Activated naive CD4-positive, alpha-beta T cell treated with anti-CD3 and anti-CD28 coated beads for 36 hours (primary cell): ENCODE data around the gene DHX32. TPM values are rescaled to one million over a fixed set of nuclear protein-coding genes. Genes with fewer than 3 reads are reported as not detected.

Experiments used
- CTCF ChIA-PET: fragments of 350-600 bp; sonication (Branson Sonifier 250); formaldehyde crosslinking; loops from one replicate; lab custom pipeline; 2021; ENCODE audit warnings: antibody characterized with exemption; lab: Charles Lee
- DNase-seq: peaks from one replicate; pipeline ENCODE4 v3.0.0-alpha.2; 2020
- H3K27ac Mint-ChIP-seq: one replicate; pipeline ENCODE4 v1.8.0; 2021; ENCODE audit warnings: mild to moderate bottlenecking, mixed read lengths
- H3K27me3 Mint-ChIP-seq: one replicate; pipeline ENCODE4 v1.8.0; 2021; ENCODE audit warnings: low read depth, mixed read lengths
- H3K36me3 Mint-ChIP-seq: one replicate; pipeline ENCODE4 v1.8.0; 2021; ENCODE audit warnings: low read depth, mixed read lengths
- H3K4me1 Mint-ChIP-seq: one replicate; pipeline ENCODE4 v1.8.0; 2021; ENCODE audit warnings: low read depth, mixed read lengths
- H3K4me3 Mint-ChIP-seq: one replicate; pipeline ENCODE4 v1.8.0; 2021; ENCODE audit warnings: mild to moderate bottlenecking, moderate library complexity, mixed read lengths
- H3K9me3 Mint-ChIP-seq: one replicate; pipeline ENCODE4 v1.8.0; 2021; ENCODE audit warnings: mixed read lengths
- intact Hi-C: fragments of 100-400 bp; cut with micrococcal nuclease; formaldehyde crosslinking; loops from one replicate; pipeline ENCODE4 v1.15.1; 2023
- microRNA-seq: library from miRNA; unstranded; fragments of <30 nt; microRNA quantifications from one replicate; pipeline ENCODE4 v1.2.0, GENCODE V29; 2022; ENCODE audit warnings: borderline microRNAs expressed, borderline replicate concordance
- total RNA-seq, 2 experiments: library from RNA; stranded (reverse); gene quantifications; one replicate each; pipeline ENCODE4 v1.2.3, GENCODE V29; 2021

DHX32 gene
- total RNA-seq, 2 experiments from 2014 or later = 13.4 to 15.7 TPM

DNA sequence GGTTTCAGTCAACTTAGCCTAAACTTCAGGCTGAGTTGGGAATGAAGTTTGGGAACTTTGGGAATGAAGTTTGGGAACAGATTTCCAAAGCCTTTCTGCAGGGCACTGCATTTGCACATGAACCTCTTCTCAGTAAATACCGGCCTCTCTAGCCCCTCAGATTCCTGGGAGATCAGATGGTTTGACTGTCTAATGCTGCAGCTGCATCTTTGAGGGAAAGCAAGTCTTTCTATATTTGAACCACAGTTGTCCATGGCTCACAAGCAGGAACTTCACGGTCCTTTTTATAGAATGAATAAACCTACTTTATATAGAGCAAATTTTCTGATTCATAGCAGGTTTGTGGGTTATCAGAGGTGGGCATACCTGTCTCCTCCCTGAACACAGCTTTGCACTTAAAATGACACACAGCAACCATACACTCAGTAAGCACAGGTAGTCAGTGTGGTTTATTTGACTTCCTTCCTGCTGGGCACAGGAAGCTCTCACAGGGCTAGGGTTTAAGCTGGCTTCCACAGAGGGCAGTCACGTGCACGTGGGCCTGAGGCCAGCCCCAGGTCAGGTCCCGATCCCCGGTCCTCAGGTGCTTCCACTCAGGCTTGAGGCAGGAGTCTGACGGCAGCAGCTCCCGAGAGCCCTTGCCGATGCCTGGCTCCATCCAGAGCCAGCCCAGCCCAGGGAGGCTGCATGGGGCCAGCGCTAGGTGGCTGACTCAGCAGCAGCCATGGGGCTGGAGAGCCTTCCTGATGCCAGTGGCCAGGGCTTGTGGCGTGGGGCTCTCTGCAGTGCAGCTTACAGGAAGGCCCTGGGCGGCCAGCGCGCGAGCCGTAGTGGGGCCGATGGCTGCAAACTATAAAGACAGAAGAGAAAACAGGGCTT, 92.7 kb downstream of the DHX32 start:
- DNase-seq = no peak
- Mint-ChIP-seq H3K9me3 (no peaks in the 10 kb centered on the region), H3K27ac (no peak overlapping the region), H3K27me3 (no peaks in the 10 kb centered on the region), H3K4me3 (no peak overlapping the region), H3K4me1 (peaks cover 16% of the 10 kb centered on the region), H3K36me3 (peaks cover 15% of the 10 kb centered on the region)
- CTCF ChIA-PET = no interaction called here
- intact Hi-C loops = no loop called here

Small RNA genes within 50 kb of the gene (microRNA-seq; reads per million reads assigned to microRNA genes)
- 1.6 reads per million for gene MIR4484

Other genes with a start within 250 kb of the DHX32 start
- gene TEX36, start 198.1 kb downstream of the DHX32 start, total RNA-seq = not detected
- gene EDRF1, start 161.6 kb downstream of the DHX32 start, total RNA-seq = 10 to 100 TPM; 24.0 to 25.0 TPM
- gene MMP21, start 105.5 kb downstream of the DHX32 start, total RNA-seq = not detected
- gene UROS, start 58.0 kb downstream of the DHX32 start, total RNA-seq = 10 to 100 TPM; 30.8 to 32.9 TPM
- 100 to 1,000 TPM; 103 to 107 TPM for gene BCCIP, start 57.7 kb downstream of the DHX32 start, total RNA-seq
- under 1 TPM; 0.38 to 0.52 TPM for gene FANK1, start 15.3 kb upstream of the DHX32 start, total RNA-seq